GM23338 (cell line): ENCODE data around the gene POU2F3. TPM values are rescaled to one million over a fixed set of nuclear protein-coding genes. Genes with fewer than 3 reads are reported as not detected.

ENCODE experiments used
- ATAC-seq: fragments of 200-7000 bp; cut with Tn5 transposase; 3 replicates; pipeline ENCODE4 v1.9.1; 2020
- DNase-seq: peaks from one replicate; pipeline ENCODE4 v3.0.0-alpha.2; 2015; ENCODE audit warnings: low spot score
- H2AFZ ChIP-seq: fragments of 200-600 bp; sonication (generic); 2 replicates; pipeline ENCODE4 v1.8.0; 2016; ENCODE audit warnings: antibody characterized with exemption, mild to moderate bottlenecking, moderate library complexity
- H3F3A ChIP-seq: fragments of 200-600 bp; sonication (generic); replicated peaks from 2 replicates; pipeline ENCODE4 v1.8.0; 2017; ENCODE audit warnings: antibody characterized with exemption, mixed run types, low read depth
- H3K27ac ChIP-seq: fragments of 200-600 bp; sonication (generic); 2 replicates; pipeline ENCODE4 v1.6.1; 2016; ENCODE audit warnings: low read depth
- H3K27me3 ChIP-seq: fragments of 200-600 bp; sonication (generic); 2 replicates; pipeline ENCODE4 v1.8.0; 2016; ENCODE audit warnings: mild to moderate bottlenecking, mixed run types, moderate library complexity; ENCODE audit not compliant: insufficient read depth
- H3K36me3 ChIP-seq: fragments of 200-600 bp; sonication (generic); 2 replicates; pipeline ENCODE4 v1.8.0; 2016; ENCODE audit warnings: mild to moderate bottlenecking; ENCODE audit not compliant: insufficient read depth
- H3K4me1 ChIP-seq: fragments of 200-600 bp; sonication (generic); 2 replicates; pipeline ENCODE4 v1.8.0; 2016; ENCODE audit warnings: mild to moderate bottlenecking, moderate library complexity; ENCODE audit not compliant: insufficient read depth
- H3K4me2 ChIP-seq: fragments of 200-600 bp; sonication (generic); 2 replicates; pipeline ENCODE4 v1.7.1; 2017; ENCODE audit warnings: mixed run types
- H3K4me3 ChIP-seq: fragments of 200-600 bp; sonication (generic); 2 replicates; pipeline ENCODE4 v1.6.1; 2016; ENCODE audit warnings: mixed run types
- H3K79me2 ChIP-seq: fragments of 200-600 bp; sonication (generic); replicated peaks from 2 replicates; pipeline ENCODE4 v1.8.0; 2017; ENCODE audit warnings: mild to moderate bottlenecking; ENCODE audit not compliant: insufficient read depth
- H3K9me2 ChIP-seq: fragments of 200-600 bp; sonication (generic); 2 replicates; pipeline ENCODE4 v1.8.0; 2017; ENCODE audit not compliant: insufficient read depth
- H4K20me1 ChIP-seq: fragments of 200-600 bp; sonication (generic); replicated peaks from 2 replicates; pipeline ENCODE4 v1.8.0; 2017; ENCODE audit warnings: mild to moderate bottlenecking; ENCODE audit not compliant: insufficient read depth
- H3K27ac Mint-ChIP-seq: 2 replicates; pipeline ENCODE4 v1.8.0; 2020; ENCODE audit warnings: inconsistent platforms, mild to moderate bottlenecking, moderate library complexity, mixed read lengths
- H3K27me3 Mint-ChIP-seq: 3 replicates; pipeline ENCODE4 v1.8.0; 2022; ENCODE audit warnings: low read depth, mild to moderate bottlenecking, moderate library complexity, mixed read lengths, inconsistent platforms; ENCODE audit not compliant: insufficient read depth, poor library complexity
- H3K36me3 Mint-ChIP-seq: 3 replicates; pipeline ENCODE4 v1.8.0; 2021; ENCODE audit warnings: low read depth, mild to moderate bottlenecking, inconsistent platforms, moderate library complexity, mixed read lengths
- H3K4me1 Mint-ChIP-seq: 3 replicates; pipeline ENCODE4 v1.8.0; 2020; ENCODE audit warnings: mild to moderate bottlenecking, inconsistent platforms, mixed read lengths
- H3K4me3 Mint-ChIP-seq: 3 replicates; pipeline ENCODE4 v1.8.0; 2021; ENCODE audit warnings: moderate library complexity, mild to moderate bottlenecking, inconsistent platforms, mixed read lengths
- H3K9me3 Mint-ChIP-seq: 3 replicates; pipeline ENCODE4 v1.8.0; 2020; ENCODE audit warnings: moderate library complexity, mild to moderate bottlenecking, inconsistent platforms, mixed read lengths
- CREB1 ChIP-seq: fragments of 250-450 bp; sonication (Bioruptor Pico); IDR thresholded peaks from 2 replicates; pipeline ENCODE4 v1.5.0; 2020; ENCODE audit warnings: low read depth, mild to moderate bottlenecking, moderate library complexity
- EZH2phosphoT487 ChIP-seq: fragments of 200-600 bp; sonication (generic); IDR thresholded peaks from one replicate; pipeline ENCODE4 v1.8.1; 2018; ENCODE audit warnings: antibody characterized with exemption; ENCODE audit not compliant: unreplicated experiment
- JUNB ChIP-seq: IDR thresholded peaks from one replicate; pipeline ENCODE4 v1.6.1; 2016; ENCODE audit warnings: antibody characterized with exemption; ENCODE audit not compliant: unreplicated experiment
- NANOG ChIP-seq: IDR thresholded peaks from 2 replicates; pipeline ENCODE4 v1.6.1; 2016; ENCODE audit warnings: antibody characterized with exemption, borderline replicate concordance
- ZNF114 ChIP-seq: fragments of 250-450 bp; sonication (Bioruptor Pico); IDR thresholded peaks from 2 replicates; pipeline ENCODE4 v1.5.0; 2020; ENCODE audit warnings: mild to moderate bottlenecking, moderate library complexity
- polyA plus RNA-seq: library from polyadenylated mRNA; unstranded; fragments of >200 nt; fragmentation: Nextera tagmentation; extraction: Ambion mirVana; gene quantifications from 2 replicates; pipeline ENCODE4 v1.2.1, GENCODE V29; 2016
- total RNA-seq: library from RNA; depleted of rRNA; stranded (reverse); fragments of >200 nt; shearing (Covaris generic); gene quantifications from 2 replicates; pipeline ENCODE4 v1.2.3, GENCODE V29; 2014
- TF ChIP-seq, protein P1 (sequence below): fragments of 250-450 bp; sonication (Bioruptor Pico); IDR thresholded peaks from 2 replicates; pipeline ENCODE4 v1.5.0; 2020; ENCODE audit warnings: mild to moderate bottlenecking, moderate library complexity
- TF ChIP-seq, protein P2 (sequence below), 2 experiments: fragments of 200-600 bp in 1 of 2; sonication (generic) in 1 of 2; conservative IDR thresholded peaks; 2 replicates each; pipeline versions ENCODE4 v1.5.1 to v1.6.1; 2016 to 2017; ENCODE audit warnings: antibody characterized with exemption in 2 of 2, low read depth in 2 of 2, mild to moderate bottlenecking in 2 of 2, moderate library complexity in 1 of 2
- TF ChIP-seq, protein P3 (sequence below): IDR thresholded peaks from one replicate; pipeline ENCODE4 v1.6.1; 2018; ENCODE audit warnings: antibody characterized with exemption; ENCODE audit not compliant: unreplicated experiment
- TF ChIP-seq, protein P4 (sequence below): IDR thresholded peaks from 2 replicates; pipeline ENCODE4 v1.6.1; 2016; ENCODE audit warnings: antibody characterized with exemption

Gene POU2F3
- total and polyA plus RNA-seq, 2 experiments from 2014 or later: 0.45 to 0.79 TPM

DNA sequence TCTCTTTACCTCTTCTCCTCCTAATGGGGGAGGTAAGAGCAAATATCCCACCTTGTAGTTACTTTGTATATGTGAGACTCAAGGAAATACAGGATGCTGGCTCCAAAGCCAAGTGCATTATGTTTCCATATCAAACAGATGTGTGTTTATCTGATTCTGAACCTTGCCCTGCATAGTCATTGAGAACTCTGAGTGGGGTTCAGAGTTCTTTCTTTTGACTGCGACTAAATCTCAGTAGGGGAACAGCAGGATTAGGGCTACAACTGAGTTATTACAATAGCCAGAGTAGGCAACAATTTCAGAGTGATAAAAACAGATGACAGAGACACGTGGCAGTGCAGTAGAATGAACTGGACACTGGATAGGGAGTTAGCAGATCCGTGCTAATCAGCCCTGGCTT, 51.0 kb downstream of the POU2F3 start (continued):
- TF ChIP-seq, protein P1, sequence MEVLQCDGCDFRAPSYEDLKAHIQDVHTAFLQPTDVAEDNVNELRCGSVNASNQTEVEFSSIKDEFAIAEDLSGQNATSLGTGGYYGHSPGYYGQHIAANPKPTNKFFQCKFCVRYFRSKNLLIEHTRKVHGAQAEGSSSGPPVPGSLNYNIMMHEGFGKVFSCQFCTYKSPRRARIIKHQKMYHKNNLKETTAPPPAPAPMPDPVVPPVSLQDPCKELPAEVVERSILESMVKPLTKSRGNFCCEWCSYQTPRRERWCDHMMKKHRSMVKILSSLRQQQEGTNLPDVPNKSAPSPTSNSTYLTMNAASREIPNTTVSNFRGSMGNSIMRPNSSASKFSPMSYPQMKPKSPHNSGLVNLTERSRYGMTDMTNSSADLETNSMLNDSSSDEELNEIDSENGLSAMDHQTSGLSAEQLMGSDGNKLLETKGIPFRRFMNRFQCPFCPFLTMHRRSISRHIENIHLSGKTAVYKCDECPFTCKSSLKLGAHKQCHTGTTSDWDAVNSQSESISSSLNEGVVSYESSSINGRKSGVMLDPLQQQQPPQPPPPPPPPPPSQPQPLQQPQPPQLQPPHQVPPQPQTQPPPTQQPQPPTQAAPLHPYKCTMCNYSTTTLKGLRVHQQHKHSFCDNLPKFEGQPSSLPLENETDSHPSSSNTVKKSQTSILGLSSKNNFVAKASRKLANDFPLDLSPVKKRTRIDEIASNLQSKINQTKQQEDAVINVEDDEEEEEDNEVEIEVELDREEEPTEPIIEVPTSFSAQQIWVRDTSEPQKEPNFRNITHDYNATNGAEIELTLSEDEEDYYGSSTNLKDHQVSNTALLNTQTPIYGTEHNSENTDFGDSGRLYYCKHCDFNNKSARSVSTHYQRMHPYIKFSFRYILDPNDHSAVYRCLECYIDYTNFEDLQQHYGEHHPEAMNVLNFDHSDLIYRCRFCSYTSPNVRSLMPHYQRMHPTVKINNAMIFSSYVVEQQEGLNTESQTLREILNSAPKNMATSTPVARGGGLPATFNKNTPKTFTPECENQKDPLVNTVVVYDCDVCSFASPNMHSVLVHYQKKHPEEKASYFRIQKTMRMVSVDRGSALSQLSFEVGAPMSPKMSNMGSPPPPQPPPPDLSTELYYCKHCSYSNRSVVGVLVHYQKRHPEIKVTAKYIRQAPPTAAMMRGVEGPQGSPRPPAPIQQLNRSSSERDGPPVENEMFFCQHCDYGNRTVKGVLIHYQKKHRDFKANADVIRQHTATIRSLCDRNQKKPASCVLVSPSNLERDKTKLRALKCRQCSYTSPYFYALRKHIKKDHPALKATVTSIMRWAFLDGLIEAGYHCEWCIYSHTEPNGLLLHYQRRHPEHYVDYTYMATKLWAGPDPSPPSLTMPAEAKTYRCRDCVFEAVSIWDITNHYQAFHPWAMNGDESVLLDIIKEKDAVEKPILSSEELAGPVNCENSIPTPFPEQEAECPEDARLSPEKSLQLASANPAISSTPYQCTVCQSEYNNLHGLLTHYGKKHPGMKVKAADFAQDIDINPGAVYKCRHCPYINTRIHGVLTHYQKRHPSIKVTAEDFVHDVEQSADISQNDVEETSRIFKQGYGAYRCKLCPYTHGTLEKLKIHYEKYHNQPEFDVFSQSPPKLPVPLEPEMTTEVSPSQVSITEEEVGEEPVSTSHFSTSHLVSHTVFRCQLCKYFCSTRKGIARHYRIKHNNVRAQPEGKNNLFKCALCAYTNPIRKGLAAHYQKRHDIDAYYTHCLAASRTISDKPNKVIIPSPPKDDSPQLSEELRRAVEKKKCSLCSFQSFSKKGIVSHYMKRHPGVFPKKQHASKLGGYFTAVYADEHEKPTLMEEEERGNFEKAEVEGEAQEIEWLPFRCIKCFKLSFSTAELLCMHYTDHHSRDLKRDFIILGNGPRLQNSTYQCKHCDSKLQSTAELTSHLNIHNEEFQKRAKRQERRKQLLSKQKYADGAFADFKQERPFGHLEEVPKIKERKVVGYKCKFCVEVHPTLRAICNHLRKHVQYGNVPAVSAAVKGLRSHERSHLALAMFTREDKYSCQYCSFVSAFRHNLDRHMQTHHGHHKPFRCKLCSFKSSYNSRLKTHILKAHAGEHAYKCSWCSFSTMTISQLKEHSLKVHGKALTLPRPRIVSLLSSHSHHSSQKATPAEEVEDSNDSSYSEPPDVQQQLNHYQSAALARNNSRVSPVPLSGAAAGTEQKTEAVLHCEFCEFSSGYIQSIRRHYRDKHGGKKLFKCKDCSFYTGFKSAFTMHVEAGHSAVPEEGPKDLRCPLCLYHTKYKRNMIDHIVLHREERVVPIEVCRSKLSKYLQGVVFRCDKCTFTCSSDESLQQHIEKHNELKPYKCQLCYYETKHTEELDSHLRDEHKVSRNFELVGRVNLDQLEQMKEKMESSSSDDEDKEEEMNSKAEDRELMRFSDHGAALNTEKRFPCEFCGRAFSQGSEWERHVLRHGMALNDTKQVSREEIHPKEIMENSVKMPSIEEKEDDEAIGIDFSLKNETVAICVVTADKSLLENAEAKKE (CRISPR knock-in tag): no peak
- TF ChIP-seq NANOG: no peak
- TF ChIP-seq ZNF114 (CRISPR knock-in tag): no peak

DNA sequence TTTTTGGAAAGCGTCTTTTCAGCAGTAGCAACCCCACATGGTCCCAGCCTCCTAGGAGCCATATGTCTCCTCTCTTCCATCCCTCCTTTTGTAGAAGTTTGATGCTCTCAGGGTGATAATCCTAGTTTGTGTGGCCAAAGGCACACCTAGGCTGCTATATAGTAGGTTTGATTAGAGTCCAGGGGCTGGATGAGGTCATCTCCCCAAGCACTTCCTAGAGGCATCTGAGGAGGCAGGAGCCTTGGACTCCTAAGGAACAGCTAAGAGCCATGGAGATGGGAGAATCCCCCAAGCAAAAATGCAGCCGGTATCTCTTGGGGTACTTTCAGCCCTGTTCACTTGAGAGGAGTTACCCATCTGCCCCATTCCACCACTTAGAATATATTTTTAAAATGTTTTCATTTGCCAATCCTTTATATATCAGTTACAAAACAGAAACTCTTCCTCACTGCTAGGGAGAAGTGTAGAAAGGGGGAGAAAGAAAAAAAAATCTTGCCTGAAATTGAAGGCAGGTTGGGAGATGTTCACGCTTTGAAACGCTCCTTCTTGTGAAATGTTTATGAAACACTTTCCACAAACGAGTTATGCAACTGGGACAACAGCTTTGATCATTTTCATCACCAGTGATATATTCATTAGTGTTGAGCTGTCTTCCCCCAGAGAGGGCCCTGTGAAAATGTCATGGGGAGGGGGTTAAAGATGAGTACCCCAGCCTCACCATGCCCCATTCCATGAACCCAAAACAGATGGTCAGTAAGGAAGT, 53.3 kb downstream of the POU2F3 start:
- H3K9me2 ChIP-seq: no peaks in the 10 kb centered on the region
- no peak for TF ChIP-seq JUNB
- TF ChIP-seq EZH2phosphoT487: no peak
- no peak for TF ChIP-seq ZNF114 (CRISPR knock-in tag)
- TF ChIP-seq, protein P2, sequence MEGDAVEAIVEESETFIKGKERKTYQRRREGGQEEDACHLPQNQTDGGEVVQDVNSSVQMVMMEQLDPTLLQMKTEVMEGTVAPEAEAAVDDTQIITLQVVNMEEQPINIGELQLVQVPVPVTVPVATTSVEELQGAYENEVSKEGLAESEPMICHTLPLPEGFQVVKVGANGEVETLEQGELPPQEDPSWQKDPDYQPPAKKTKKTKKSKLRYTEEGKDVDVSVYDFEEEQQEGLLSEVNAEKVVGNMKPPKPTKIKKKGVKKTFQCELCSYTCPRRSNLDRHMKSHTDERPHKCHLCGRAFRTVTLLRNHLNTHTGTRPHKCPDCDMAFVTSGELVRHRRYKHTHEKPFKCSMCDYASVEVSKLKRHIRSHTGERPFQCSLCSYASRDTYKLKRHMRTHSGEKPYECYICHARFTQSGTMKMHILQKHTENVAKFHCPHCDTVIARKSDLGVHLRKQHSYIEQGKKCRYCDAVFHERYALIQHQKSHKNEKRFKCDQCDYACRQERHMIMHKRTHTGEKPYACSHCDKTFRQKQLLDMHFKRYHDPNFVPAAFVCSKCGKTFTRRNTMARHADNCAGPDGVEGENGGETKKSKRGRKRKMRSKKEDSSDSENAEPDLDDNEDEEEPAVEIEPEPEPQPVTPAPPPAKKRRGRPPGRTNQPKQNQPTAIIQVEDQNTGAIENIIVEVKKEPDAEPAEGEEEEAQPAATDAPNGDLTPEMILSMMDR (conservative IDR thresholded peaks at IDR 0.05; ENCODE audit: low read depth in 2 of 2): no peak
- TF ChIP-seq, protein P3, sequence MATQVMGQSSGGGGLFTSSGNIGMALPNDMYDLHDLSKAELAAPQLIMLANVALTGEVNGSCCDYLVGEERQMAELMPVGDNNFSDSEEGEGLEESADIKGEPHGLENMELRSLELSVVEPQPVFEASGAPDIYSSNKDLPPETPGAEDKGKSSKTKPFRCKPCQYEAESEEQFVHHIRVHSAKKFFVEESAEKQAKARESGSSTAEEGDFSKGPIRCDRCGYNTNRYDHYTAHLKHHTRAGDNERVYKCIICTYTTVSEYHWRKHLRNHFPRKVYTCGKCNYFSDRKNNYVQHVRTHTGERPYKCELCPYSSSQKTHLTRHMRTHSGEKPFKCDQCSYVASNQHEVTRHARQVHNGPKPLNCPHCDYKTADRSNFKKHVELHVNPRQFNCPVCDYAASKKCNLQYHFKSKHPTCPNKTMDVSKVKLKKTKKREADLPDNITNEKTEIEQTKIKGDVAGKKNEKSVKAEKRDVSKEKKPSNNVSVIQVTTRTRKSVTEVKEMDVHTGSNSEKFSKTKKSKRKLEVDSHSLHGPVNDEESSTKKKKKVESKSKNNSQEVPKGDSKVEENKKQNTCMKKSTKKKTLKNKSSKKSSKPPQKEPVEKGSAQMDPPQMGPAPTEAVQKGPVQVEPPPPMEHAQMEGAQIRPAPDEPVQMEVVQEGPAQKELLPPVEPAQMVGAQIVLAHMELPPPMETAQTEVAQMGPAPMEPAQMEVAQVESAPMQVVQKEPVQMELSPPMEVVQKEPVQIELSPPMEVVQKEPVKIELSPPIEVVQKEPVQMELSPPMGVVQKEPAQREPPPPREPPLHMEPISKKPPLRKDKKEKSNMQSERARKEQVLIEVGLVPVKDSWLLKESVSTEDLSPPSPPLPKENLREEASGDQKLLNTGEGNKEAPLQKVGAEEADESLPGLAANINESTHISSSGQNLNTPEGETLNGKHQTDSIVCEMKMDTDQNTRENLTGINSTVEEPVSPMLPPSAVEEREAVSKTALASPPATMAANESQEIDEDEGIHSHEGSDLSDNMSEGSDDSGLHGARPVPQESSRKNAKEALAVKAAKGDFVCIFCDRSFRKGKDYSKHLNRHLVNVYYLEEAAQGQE: no peak
- TF ChIP-seq, protein P4, sequence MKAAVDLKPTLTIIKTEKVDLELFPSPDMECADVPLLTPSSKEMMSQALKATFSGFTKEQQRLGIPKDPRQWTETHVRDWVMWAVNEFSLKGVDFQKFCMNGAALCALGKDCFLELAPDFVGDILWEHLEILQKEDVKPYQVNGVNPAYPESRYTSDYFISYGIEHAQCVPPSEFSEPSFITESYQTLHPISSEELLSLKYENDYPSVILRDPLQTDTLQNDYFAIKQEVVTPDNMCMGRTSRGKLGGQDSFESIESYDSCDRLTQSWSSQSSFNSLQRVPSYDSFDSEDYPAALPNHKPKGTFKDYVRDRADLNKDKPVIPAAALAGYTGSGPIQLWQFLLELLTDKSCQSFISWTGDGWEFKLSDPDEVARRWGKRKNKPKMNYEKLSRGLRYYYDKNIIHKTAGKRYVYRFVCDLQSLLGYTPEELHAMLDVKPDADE: no peak
- no peak for TF ChIP-seq CREB1
- Mint-ChIP-seq H3K4me3 (no peak overlapping the region), H3K4me1 (peaks cover 13% of the 10 kb centered on the region), H3K27ac (no peak overlapping the region), H3K27me3 (no peaks in the 10 kb centered on the region), H3K9me3 (no peaks in the 10 kb centered on the region), H3K36me3 (no peaks in the 10 kb centered on the region)
- H3F3A ChIP-seq: no peaks in the 10 kb centered on the region
- no peaks in the 10 kb centered on the region for H3K27me3 ChIP-seq
- ATAC-seq (no peak), DNase-seq (no peak)
- no peak overlapping the region for H3K27ac ChIP-seq
- H2AFZ ChIP-seq: no peak overlapping the region
- H3K36me3 ChIP-seq: no peaks in the 10 kb centered on the region
- H4K20me1 ChIP-seq: no peaks in the 10 kb centered on the region
- H3K4me1 ChIP-seq: peaks cover 4% of the 10 kb centered on the region; the same call in 1 of the 2 replicates
- H3K4me2 ChIP-seq: no peak overlapping the region
- no peak overlapping the region for H3K4me3 ChIP-seq
- H3K79me2 ChIP-seq: no peaks in the 10 kb centered on the region
